ENCODE results near the gene TOP3B.
A peak's percentile ranks its signal among the peaks of the same experiment; 100 is the strongest.

TOP3B gene

DNA sequence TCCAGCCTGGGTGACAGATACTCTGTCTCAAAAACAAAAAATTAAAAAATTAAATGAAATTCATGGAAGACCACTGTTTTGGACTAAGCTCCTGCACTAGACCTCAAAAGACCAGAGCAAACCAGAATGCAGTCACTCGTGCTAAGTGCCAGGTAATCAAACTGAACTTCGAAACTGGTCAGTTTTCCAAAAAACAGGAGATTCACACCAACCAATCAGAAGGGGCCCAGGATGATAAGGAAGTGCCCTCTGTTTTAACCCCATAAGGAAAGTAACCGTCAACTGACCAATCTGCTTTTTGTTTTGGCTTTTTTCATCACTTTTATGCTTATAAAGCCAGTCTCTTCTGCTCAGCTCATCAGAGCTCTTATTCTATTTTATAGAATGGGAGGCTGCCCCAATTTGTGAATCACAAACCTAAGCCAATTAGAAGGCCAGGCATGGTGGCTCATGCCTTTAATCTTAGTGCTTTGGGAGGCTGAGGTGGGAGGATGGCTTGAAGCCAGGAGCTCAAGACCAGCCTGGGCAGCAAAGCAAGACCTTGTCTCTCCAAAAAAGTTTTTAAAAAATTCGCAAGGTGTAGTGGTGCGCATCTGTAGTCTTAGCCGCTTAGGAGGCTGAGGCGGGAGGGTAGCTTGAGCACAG, 10.1 kb upstream of the TOP3B start:
- peaks cover 94% of the 10 kb centered on the region for H3K27me3 ChIP-seq (ENCODE audit: insufficient read depth, low read length)
- 89% methylated on average over 7 of the region's 7 CpGs for WGBS
- H3K27ac ChIP-seq (ENCODE audit: low read depth, low read length) = no peak overlapping the region
- H3K4me1 ChIP-seq (ENCODE audit: insufficient read depth, low read length) = no peaks in the 10 kb centered on the region
- H3K36me3 ChIP-seq (ENCODE audit: insufficient read depth, low read length) = no peaks in the 10 kb centered on the region
- H3K9me3 ChIP-seq (ENCODE audit: insufficient read depth, low read depth, low read length) = no peaks in the 10 kb centered on the region
- H3K4me3 ChIP-seq (ENCODE audit: low read length) = no peak overlapping the region
- no peak overlapping the region for H3K9ac ChIP-seq (ENCODE audit: low read depth, low read length)

DNA sequence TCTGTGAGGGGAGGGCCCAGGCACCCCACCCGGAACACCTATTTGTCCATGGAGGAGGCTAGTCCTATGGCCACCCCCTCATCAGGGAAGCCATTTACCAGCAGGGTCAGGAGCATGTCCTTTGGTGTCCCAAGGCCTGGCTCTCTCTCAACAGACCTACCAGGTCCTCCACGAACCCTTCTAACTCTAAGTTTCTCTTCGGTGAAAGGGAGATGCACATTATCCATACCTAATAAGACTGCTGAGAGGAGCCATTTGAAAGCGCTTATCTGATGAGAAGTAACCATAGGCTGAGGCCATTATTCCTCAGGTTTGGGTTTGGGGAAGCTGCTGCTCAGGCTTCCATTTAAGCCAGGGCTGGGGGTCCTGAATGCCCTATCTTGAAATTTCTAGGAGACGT, 9.2 kb upstream of the TOP3B start:
- H3K27me3 ChIP-seq (ENCODE audit: insufficient read depth, low read length) = peaks cover 94% of the 10 kb centered on the region

DNA sequence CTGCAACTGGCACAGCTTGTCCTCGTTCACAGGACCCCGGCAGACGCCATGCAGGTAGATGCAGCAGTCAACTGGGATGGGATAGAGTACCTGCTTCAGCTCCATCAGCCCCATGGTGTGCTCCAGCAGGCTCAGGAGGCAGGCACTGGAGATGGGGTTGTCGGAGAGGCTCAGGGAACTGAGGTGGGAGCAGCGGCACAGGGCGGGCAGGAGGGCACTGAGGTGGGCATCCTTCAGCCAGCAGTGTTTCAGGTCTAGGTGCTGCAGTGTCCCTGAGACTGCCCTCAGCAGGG, 8.7 kb upstream of the TOP3B start:
- Histone ChIP-seq H3K27ac (ENCODE audit: low read depth, low read length) (no peak overlapping the region), H3K9ac (ENCODE audit: low read depth, low read length) (no peak overlapping the region), H3K4me3 (ENCODE audit: low read length) (no peak overlapping the region), H3K27me3 (ENCODE audit: insufficient read depth, low read length) (peaks cover 92% of the 10 kb centered on the region), H3K36me3 (ENCODE audit: insufficient read depth, low read length) (no peaks in the 10 kb centered on the region), H3K9me3 (ENCODE audit: insufficient read depth, low read depth, low read length) (no peaks in the 10 kb centered on the region), H3K4me1 (ENCODE audit: insufficient read depth, low read length) (no peaks in the 10 kb centered on the region)
- 92% methylated on average over 6 of the region's 6 CpGs for WGBS

More for the DNA sequence above, 9.2 kb upstream of the TOP3B start:
- WGBS = 94% methylated on average over 5 of the region's 5 CpGs
- Histone ChIP-seq H3K36me3 (ENCODE audit: insufficient read depth, low read length) (no peaks in the 10 kb centered on the region), H3K27ac (ENCODE audit: low read depth, low read length) (no peak overlapping the region), H3K4me3 (ENCODE audit: low read length) (no peak overlapping the region), H3K4me1 (ENCODE audit: insufficient read depth, low read length) (no peaks in the 10 kb centered on the region), H3K9ac (ENCODE audit: low read depth, low read length) (no peak overlapping the region), H3K9me3 (ENCODE audit: insufficient read depth, low read depth, low read length) (no peaks in the 10 kb centered on the region)

DNA sequence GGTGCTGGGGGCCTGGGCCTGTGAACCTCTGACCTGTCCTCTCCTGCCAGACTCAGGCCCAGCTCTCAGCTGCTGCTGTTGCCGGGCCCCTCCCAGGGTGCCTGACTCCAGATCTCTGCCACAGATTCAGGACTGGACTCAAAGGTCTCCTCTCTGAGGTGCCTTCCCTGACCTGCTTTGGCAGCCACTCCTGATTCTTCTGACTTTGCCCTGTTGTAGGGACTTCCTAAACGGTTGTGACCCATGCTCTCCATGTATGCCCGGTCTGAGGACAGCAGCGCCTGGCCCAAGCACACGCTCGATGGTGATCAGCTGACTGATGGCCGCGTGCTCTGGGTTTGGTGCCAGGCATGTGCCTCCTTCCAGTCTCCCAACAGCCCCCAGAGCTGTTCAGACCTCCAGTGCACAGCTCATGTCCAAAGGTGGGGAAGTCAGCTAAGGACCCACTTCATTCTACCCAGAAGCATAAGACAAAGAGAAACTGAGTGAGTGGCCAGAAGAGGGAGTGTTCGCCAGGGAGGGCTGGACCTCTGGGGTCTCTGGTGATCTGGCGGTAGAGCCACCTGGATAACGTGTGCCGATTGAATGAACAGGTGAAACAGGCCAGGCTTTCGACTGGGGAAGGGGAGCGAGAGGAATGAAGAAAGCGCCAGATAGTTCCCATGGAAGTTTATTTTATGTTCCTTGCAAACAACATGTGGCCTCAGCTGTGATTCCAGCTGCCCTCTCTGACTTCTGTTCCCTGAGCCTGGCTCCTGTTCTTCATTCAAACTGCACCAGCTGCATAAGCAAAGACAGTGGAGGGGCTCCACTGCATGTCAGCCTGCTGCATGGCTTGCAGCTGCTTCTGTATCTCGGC, 8.1 kb upstream of the TOP3B start:
- H3K36me3 ChIP-seq (ENCODE audit: insufficient read depth, low read length) = no peaks in the 10 kb centered on the region
- H3K4me1 ChIP-seq (ENCODE audit: insufficient read depth, low read length) = no peaks in the 10 kb centered on the region
- no peak overlapping the region for H3K4me3 ChIP-seq (ENCODE audit: low read length)
- H3K9ac ChIP-seq (ENCODE audit: low read depth, low read length) = no peak overlapping the region
- WGBS = 88% methylated on average over 16 of the region's 16 CpGs
- no peaks in the 10 kb centered on the region for H3K9me3 ChIP-seq (ENCODE audit: insufficient read depth, low read depth, low read length)
- no peak overlapping the region for H3K27ac ChIP-seq (ENCODE audit: low read depth, low read length)
- peaks cover 86% of the 10 kb centered on the region for H3K27me3 ChIP-seq (ENCODE audit: insufficient read depth, low read length)

DNA sequence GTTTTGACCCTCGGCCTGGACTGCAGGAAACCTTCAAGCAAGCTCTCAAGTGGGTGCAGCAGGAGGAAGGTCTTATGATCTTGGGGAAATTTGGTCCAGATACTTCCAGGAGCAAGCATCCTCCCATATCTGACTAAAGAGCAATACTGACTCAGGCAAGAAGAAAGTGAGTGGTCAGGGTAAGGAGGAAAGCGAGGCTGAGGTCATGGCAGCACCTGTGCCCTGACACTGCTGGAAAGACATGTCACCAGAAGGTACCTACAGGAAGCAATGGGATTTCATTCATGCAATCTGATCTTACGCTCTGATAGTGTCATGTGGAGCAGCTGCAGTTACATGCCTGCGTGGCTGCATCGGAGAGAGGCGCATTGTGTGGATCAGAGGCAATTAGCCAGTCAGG, 6.5 kb upstream of the TOP3B start:
- H3K9me3 ChIP-seq (ENCODE audit: insufficient read depth, low read depth, low read length) = no peaks in the 10 kb centered on the region
- no peaks in the 10 kb centered on the region for H3K36me3 ChIP-seq (ENCODE audit: insufficient read depth, low read length)
- no peaks in the 10 kb centered on the region for H3K4me1 ChIP-seq (ENCODE audit: insufficient read depth, low read length)
- no peak overlapping the region for H3K27ac ChIP-seq (ENCODE audit: low read depth, low read length)
- H3K27me3 ChIP-seq (ENCODE audit: insufficient read depth, low read length) = peaks cover 70% of the 10 kb centered on the region
- no peak overlapping the region for H3K9ac ChIP-seq (ENCODE audit: low read depth, low read length)
- no peak overlapping the region for H3K4me3 ChIP-seq (ENCODE audit: low read length)
- WGBS = 93% methylated on average over 6 of the region's 6 CpGs

DNA sequence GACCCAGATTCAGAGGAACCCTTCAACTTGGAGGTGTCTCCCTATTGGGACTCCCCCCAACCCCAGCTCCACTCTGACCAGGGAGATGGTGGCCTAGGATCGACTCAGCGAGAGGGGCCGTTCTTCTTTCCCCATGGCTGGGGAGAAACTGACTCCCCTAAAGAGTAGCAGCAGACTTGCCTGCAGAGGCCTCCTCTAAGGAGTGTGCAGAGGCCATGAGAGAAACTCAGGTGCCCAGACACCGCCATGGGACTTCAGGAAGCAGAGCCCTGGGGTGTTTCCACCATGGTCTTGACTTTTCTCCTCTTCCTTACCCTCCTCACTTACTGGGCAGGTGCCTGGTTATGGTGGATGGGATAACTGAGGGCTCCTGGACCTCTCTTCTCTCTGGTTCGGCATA, 2.6 kb upstream of the TOP3B start:
- WGBS = 97% methylated on average over 4 of the region's 5 CpGs
- 0 out of 2 replicates have a peak, but pooled peaks cover 4% of the 10 kb centered on the region for H3K4me1 ChIP-seq (ENCODE audit: insufficient read depth, low read length)
- H3K27ac ChIP-seq (ENCODE audit: low read depth, low read length) = no peak overlapping the region
- no peaks in the 10 kb centered on the region for H3K9me3 ChIP-seq (ENCODE audit: insufficient read depth, low read depth, low read length)
- H3K4me3 ChIP-seq (ENCODE audit: low read length) = no peak overlapping the region
- H3K27me3 ChIP-seq (ENCODE audit: insufficient read depth, low read length) = peaks cover 36% of the 10 kb centered on the region
- no peak overlapping the region for H3K9ac ChIP-seq (ENCODE audit: low read depth, low read length)
- no peaks in the 10 kb centered on the region for H3K36me3 ChIP-seq (ENCODE audit: insufficient read depth, low read length)

DNA sequence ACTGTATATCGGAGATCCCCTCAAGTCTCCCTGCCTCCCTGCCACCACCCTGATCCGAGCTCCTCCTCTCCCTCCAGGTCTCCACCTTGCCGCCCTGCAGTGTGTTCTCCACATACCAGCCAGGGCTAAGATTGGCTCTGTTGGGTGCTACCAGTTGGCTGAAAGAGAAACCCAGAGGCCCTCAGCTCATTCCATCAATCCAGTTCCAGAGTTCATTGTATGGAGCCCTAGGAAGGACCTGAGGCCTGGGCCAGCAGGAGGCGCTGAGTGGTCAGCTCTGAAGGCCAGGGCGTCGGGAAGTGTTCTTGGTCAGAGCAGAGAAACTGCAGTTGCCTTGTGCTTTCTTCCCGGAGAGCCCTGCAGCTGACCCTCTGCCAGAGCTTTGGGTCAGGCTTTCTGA, 2.2 kb upstream of the TOP3B start:
- no peak overlapping the region for H3K27ac ChIP-seq (ENCODE audit: low read depth, low read length)
- no peaks in the 10 kb centered on the region for H3K9me3 ChIP-seq (ENCODE audit: insufficient read depth, low read depth, low read length)
- H3K36me3 ChIP-seq (ENCODE audit: insufficient read depth, low read length) = no peaks in the 10 kb centered on the region
- 33% methylated on average over 7 of the region's 7 CpGs for WGBS
- H3K27me3 ChIP-seq (ENCODE audit: insufficient read depth, low read length) = peaks cover 31% of the 10 kb centered on the region
- H3K9ac ChIP-seq (ENCODE audit: low read depth, low read length) = no peak overlapping the region
- H3K4me3 ChIP-seq (ENCODE audit: low read length) = no peak overlapping the region
- 0 out of 2 replicates have a peak, but pooled peaks cover 4% of the 10 kb centered on the region for H3K4me1 ChIP-seq (ENCODE audit: insufficient read depth, low read length)

DNA sequence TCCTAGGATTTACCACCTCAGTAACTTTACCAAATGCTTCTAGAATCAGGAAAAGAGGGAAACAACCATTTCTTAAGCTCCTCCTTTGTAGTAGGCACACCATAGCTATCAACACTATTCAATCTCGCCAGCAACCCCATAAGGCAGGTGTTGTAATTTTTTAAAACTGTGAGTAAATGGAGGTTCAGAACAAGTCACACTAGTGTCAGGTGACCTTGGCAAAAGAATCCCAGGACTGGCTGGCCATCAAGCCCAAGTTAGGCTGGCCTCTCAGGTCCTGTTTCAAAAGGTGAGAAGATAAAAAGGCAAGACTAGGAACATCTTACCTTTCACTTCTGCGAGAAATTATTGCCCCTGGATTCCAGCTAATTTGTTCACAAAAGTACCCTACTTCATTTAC, 713 bp downstream of the TOP3B start:
- Histone ChIP-seq H3K27me3 (ENCODE audit: insufficient read depth, low read length) (peaks cover 4% of the 10 kb centered on the region), H3K9me3 (ENCODE audit: insufficient read depth, low read depth, low read length) (no peaks in the 10 kb centered on the region), H3K4me1 (ENCODE audit: insufficient read depth, low read length) (0 out of 2 replicates have a peak, but pooled peaks cover 4% of the 10 kb centered on the region), H3K4me3 (ENCODE audit: low read length) (peak overlapping the region; percentile 98), H3K9ac (ENCODE audit: low read depth, low read length) (peak overlapping the region; percentile 96), H3K36me3 (ENCODE audit: insufficient read depth, low read length) (no peaks in the 10 kb centered on the region), H3K27ac (ENCODE audit: low read depth, low read length) (no peak overlapping the region)
- WGBS = 68% methylated on average over 1 of the region's 2 CpGs

DNA sequence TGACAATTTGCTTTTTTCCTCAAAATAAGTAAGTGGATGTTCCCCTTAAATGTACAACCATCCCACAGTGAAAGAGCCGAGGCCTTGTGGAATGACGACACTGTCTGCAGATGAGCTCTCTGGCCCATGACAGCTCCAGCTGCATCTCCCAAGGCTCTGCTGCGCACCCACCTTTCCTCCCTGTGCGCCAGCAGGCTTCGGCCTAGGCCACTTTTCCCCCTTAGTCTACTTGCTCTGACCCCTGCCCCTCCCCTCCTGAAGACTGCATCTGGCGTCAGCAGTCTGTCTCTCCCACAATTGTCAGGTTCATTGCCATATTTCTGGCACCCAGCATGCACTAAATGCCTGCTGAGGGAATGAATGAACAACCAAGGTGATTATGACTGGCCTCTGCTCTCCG, 2.0 kb downstream of the TOP3B start:
- Histone ChIP-seq H3K27me3 (ENCODE audit: insufficient read depth, low read length) (no peaks in the 10 kb centered on the region; the same call in 1 of the 2 replicates), H3K4me3 (ENCODE audit: low read length) (no peak overlapping the region), H3K27ac (ENCODE audit: low read depth, low read length) (no peak overlapping the region), H3K9me3 (ENCODE audit: insufficient read depth, low read depth, low read length) (no peaks in the 10 kb centered on the region), H3K36me3 (ENCODE audit: insufficient read depth, low read length) (peaks cover 3% of the 10 kb centered on the region; the same call in 1 of the 2 replicates), H3K9ac (ENCODE audit: low read depth, low read length) (no peak overlapping the region), H3K4me1 (ENCODE audit: insufficient read depth, low read length) (0 out of 2 replicates have a peak, but pooled peaks cover 4% of the 10 kb centered on the region)
- 94% methylated on average over 7 of the region's 7 CpGs for WGBS

DNA sequence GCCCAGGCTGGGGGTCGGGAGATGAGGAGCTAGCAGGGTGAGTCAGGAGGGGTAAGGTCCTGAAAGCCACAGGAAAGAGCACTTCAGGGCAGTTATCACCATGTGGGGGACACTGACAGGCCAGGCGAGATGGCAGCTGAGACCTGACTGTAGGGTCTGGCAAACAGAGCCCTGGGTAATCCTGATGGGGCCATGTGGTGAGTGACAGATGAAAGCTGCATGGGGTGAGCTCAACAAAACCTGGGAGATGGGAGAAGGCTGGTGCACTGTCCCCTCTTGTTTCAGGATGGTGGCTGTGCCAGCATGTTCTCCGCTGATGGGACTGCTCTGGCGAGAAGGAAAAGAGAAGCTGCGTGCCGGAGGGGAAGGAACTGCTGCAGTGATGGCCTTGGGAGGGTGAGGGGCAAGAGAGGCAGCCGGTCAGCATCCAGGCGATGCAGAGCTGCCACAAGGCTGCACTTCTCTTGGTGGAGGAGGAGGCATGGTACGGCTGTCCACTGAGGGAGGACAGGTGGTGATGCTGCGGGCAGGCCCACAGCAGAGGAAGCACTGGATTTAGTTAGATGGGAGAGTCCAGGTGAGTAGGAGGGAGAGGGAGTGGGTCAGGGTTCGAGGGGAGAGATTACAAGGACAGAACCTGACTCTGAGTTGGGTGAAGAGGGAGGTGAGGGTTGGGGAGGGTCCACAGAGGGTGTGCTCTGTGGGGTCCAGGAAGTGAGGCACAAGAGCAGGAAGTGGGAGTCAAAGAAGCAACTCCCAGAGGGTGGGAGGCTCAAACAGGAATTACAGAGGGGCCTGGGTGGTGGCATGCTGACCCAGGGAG, 3.8 kb downstream of the TOP3B start:
- 90% methylated on average over 11 of the region's 11 CpGs for WGBS
- peaks cover 21% of the 10 kb centered on the region for H3K36me3 ChIP-seq (ENCODE audit: insufficient read depth, low read length)
- no peaks in the 10 kb centered on the region for H3K9me3 ChIP-seq (ENCODE audit: insufficient read depth, low read depth, low read length)
- no peak overlapping the region for H3K9ac ChIP-seq (ENCODE audit: low read depth, low read length)
- no peak overlapping the region for H3K4me3 ChIP-seq (ENCODE audit: low read length)
- H3K27ac ChIP-seq (ENCODE audit: low read depth, low read length) = no peak overlapping the region
- no peaks in the 10 kb centered on the region for H3K27me3 ChIP-seq (ENCODE audit: insufficient read depth, low read length)
- 0 out of 2 replicates have a peak, but pooled peaks cover 4% of the 10 kb centered on the region for H3K4me1 ChIP-seq (ENCODE audit: insufficient read depth, low read length)

DNA sequence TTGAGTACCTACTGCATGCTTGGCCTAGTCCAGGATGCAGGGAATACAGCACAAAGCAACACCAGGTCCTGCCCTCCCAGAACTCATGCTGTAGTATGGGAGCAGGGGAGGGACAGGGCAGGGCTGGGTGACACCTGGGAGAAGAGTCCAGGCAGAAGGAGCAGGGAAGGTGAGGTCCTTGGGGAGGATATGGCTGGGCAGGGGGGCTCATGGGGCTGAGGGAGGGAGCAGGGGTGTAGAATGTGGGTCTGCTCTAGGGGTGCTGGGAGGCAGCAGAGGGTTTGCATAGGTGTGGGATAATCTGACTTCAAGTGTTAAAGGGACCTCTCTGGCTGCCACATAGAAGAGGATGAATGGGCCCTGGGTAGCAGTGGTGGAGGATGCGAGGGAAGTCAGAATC, 4.8 kb downstream of the TOP3B start:
- Histone ChIP-seq H3K9ac (ENCODE audit: low read depth, low read length) (no peak overlapping the region), H3K9me3 (ENCODE audit: insufficient read depth, low read depth, low read length) (no peaks in the 10 kb centered on the region), H3K27me3 (ENCODE audit: insufficient read depth, low read length) (no peaks in the 10 kb centered on the region), H3K4me1 (ENCODE audit: insufficient read depth, low read length) (0 out of 2 replicates have a peak, but pooled peaks cover 4% of the 10 kb centered on the region), H3K27ac (ENCODE audit: low read depth, low read length) (no peak overlapping the region), H3K36me3 (ENCODE audit: insufficient read depth, low read length) (peaks cover 29% of the 10 kb centered on the region), H3K4me3 (ENCODE audit: low read length) (no peak overlapping the region)
- 78% methylated on average over 1 of the region's 1 CpG for WGBS

All from HUES64 (cell line).